ENCODE measurements around the gene GMIP. TPM values are rescaled to one million over a fixed set of nuclear protein-coding genes. Genes with fewer than 3 reads are reported as not detected.

Gene GMIP
- total RNA-seq, 1 donor from 2014 or later, result 32.4 TPM

GRCh38 chr19:19661675-19662251 is 18.3 kb upstream of the GMIP start:
- H3K4me3 ChIP-seq (ENCODE audit: insufficient read depth, low read depth, low read length), result peak overlapping the region; percentile 94
- H3K79me2 ChIP-seq (ENCODE audit: insufficient read depth, low read length), result peaks cover 44% of the 10 kb centered on the region
- H2AFZ ChIP-seq (ENCODE audit: low read depth, low read length), result no peak overlapping the region
- H3K9me3 Mint-ChIP-seq (ENCODE audit: unreplicated experiment), result no peaks in the 10 kb centered on the region
- H3K27me3 Mint-ChIP-seq (ENCODE audit: low read depth, unreplicated experiment), result no peaks in the 10 kb centered on the region
- no peak overlapping the region for H3K27ac Mint-ChIP-seq (ENCODE audit: unreplicated experiment)
- H3K4me1 Mint-ChIP-seq (ENCODE audit: low read depth, unreplicated experiment), result peaks cover 7% of the 10 kb centered on the region
- H3K9ac ChIP-seq (ENCODE audit: low read length), result no peak overlapping the region
- H3K4me2 ChIP-seq (ENCODE audit: low read length), result peak overlapping the region; percentile 95
- peaks cover 40% of the 10 kb centered on the region for H4K20me1 ChIP-seq (ENCODE audit: insufficient read depth, low read length)
- no peaks in the 10 kb centered on the region for H3K27me3 ChIP-seq (ENCODE audit: insufficient read depth, low read length)
- H3K9me3 ChIP-seq (ENCODE audit: insufficient read depth, low read depth, low read length), result no peaks in the 10 kb centered on the region
- no peak overlapping the region for H3K27ac ChIP-seq (ENCODE audit: low read depth, low read length)
- H3K36me3 ChIP-seq (ENCODE audit: insufficient read depth, low read length), result peaks cover 12% of the 10 kb centered on the region
- H3K36me3 Mint-ChIP-seq (ENCODE audit: low read depth, unreplicated experiment), result no peaks in the 10 kb centered on the region
- DNase-seq (ENCODE audit: low read depth) (no peak), FAIRE-seq (no peak)
- H3K4me3 Mint-ChIP-seq (ENCODE audit: unreplicated experiment), result peak overlapping the region; percentile 94
- peaks cover 16% of the 10 kb centered on the region for H3K4me1 ChIP-seq (ENCODE audit: insufficient read depth, low read length)
- TF ChIP-seq CTCF (IDR thresholded peaks at IDR 0.05; ENCODE audit: insufficient read depth, low read depth, low read length), result no peak
- TF ChIP-seq EZH2 (IDR thresholded peaks at IDR 0.05; ENCODE audit: insufficient read depth, low read length), result no peak

- Histone ChIP-seq H3K4me3 (ENCODE audit: insufficient read depth, low read depth, low read length) (no peak overlapping the region), H3K9ac (ENCODE audit: low read length) (no peak overlapping the region), H4K20me1 (ENCODE audit: insufficient read depth, low read length) (peaks cover 40% of the 10 kb centered on the region), H3K4me1 (ENCODE audit: insufficient read depth, low read length) (peaks cover 16% of the 10 kb centered on the region), H2AFZ (ENCODE audit: low read depth, low read length) (no peak overlapping the region), H3K4me2 (ENCODE audit: low read length) (peak overlapping the region; percentile 95), H3K36me3 (ENCODE audit: insufficient read depth, low read length) (peaks cover 12% of the 10 kb centered on the region), H3K27ac (ENCODE audit: low read depth, low read length) (no peak overlapping the region), H3K79me2 (ENCODE audit: insufficient read depth, low read length) (peaks cover 44% of the 10 kb centered on the region), H3K27me3 (ENCODE audit: insufficient read depth, low read length) (no peaks in the 10 kb centered on the region), H3K9me3 (ENCODE audit: insufficient read depth, low read depth, low read length) (no peaks in the 10 kb centered on the region)
- H3K4me1 Mint-ChIP-seq (ENCODE audit: low read depth, unreplicated experiment), result peaks cover 7% of the 10 kb centered on the region
- peak overlapping the region; percentile 94 for H3K4me3 Mint-ChIP-seq (ENCODE audit: unreplicated experiment)
- no peaks in the 10 kb centered on the region for H3K9me3 Mint-ChIP-seq (ENCODE audit: unreplicated experiment)
- no peak overlapping the region for H3K27ac Mint-ChIP-seq (ENCODE audit: unreplicated experiment)
- no peak for DNase-seq (ENCODE audit: low read depth)
- H3K36me3 Mint-ChIP-seq (ENCODE audit: low read depth, unreplicated experiment), result no peaks in the 10 kb centered on the region
- TF ChIP-seq EZH2 (IDR thresholded peaks at IDR 0.05; ENCODE audit: insufficient read depth, low read length) (no peak), CTCF (IDR thresholded peaks at IDR 0.05; ENCODE audit: insufficient read depth, low read depth, low read length) (no peak)
- no peak for FAIRE-seq
- H3K27me3 Mint-ChIP-seq (ENCODE audit: low read depth, unreplicated experiment), result no peaks in the 10 kb centered on the region
Measured at GRCh38 chr19:19661141-19661674, 17.8 kb upstream of the GMIP start.

- Histone ChIP-seq H3K36me3 (ENCODE audit: insufficient read depth, low read length) (peaks cover 17% of the 10 kb centered on the region), H4K20me1 (ENCODE audit: insufficient read depth, low read length) (peaks cover 40% of the 10 kb centered on the region), H3K4me1 (ENCODE audit: insufficient read depth, low read length) (peaks cover 16% of the 10 kb centered on the region), H3K4me3 (ENCODE audit: insufficient read depth, low read depth, low read length) (no peak overlapping the region), H2AFZ (ENCODE audit: low read depth, low read length) (no peak overlapping the region), H3K27ac (ENCODE audit: low read depth, low read length) (no peak overlapping the region), H3K79me2 (ENCODE audit: insufficient read depth, low read length) (peaks cover 44% of the 10 kb centered on the region), H3K9ac (ENCODE audit: low read length) (no peak overlapping the region), H3K27me3 (ENCODE audit: insufficient read depth, low read length) (no peaks in the 10 kb centered on the region), H3K4me2 (ENCODE audit: low read length) (no peak overlapping the region), H3K9me3 (ENCODE audit: insufficient read depth, low read depth, low read length) (no peaks in the 10 kb centered on the region)
- Mint-ChIP-seq H3K27me3 (ENCODE audit: low read depth, unreplicated experiment) (no peaks in the 10 kb centered on the region), H3K27ac (ENCODE audit: unreplicated experiment) (no peak overlapping the region), H3K4me3 (ENCODE audit: unreplicated experiment) (no peak overlapping the region), H3K36me3 (ENCODE audit: low read depth, unreplicated experiment) (no peaks in the 10 kb centered on the region), H3K4me1 (ENCODE audit: low read depth, unreplicated experiment) (peaks cover 7% of the 10 kb centered on the region), H3K9me3 (ENCODE audit: unreplicated experiment) (no peaks in the 10 kb centered on the region)
- no peak for FAIRE-seq
- TF ChIP-seq CTCF (IDR thresholded peaks at IDR 0.05; ENCODE audit: insufficient read depth, low read depth, low read length) (no peak), EZH2 (IDR thresholded peaks at IDR 0.05; ENCODE audit: insufficient read depth, low read length) (no peak)
- DNase-seq (ENCODE audit: low read depth), result no peak
Measured at GRCh38 chr19:19659646-19660245, 16.3 kb upstream of the GMIP start.

All from astrocyte (in vitro differentiated cells and primary cell).